ENCODE data around the gene GPN2.
"Not testable (repeated sequence)": the region's sequence is repeated elsewhere in the genome, so short reads cannot be mapped to it uniquely, and the experiment has no call there.

Gene GPN2

DNA sequence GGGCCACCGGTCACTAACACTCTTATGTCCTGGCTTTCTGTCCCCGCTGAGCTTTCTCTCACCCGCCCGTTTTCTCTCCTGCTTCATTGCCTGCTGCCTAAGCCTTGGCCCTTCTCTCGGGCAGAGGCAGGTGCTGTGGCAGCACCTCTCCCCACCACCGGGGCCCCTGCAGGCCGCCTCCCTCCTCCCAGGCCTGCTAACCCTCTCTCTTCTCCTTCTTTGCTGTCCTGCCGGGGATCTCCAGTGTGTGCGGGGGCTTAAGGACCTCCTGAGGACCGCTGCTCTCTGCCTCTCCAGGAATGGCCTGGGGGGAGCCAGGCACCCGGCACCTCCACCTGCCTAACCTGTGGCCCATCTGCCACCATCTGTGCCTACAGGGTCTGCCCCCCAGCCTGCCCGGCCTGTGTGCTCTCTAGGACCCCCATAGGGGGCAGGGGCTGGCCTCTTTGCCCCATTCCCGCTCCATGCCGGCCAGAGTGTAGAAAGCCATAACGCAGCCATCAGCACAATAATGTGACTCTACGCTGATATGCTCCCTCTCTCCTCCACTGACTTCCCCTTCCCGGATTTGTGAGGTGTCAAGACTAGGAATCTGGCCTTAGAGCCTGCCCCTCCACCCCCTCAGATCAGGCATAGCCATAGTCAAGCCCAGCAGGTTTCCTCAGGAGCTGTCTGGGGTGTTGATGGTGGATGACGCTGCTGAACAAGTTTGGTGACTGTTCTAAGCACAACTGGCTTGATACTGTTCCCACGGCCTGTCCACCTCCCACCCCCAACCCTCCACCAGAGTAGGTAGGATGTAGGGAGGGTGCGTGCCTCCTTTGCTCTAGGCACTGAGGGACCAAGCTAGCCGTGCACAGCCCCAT, 33.2 kb downstream of the GPN2 start:
- DNase-seq = no peak

DNA sequence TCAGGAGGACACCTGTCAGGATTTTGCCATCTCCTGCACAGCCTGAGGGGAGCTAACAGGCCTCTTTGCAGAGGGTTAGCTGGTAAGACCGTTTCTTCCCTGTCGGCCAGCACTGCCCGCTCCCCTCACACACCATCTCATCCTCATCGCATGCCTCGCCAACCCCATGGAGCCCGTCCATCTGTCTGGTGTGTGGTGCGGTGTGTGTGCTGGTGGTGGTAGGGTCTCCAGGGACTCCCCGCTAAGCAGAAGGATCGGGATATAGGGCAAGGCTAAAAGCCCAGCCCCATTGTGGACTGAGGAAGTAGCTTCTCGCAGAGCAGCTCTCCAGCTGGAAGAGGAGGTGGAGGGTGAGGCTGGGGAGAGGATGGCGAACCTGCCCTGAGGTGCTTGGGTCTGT, 33.9 kb downstream of the GPN2 start:
- no peak for DNase-seq

DNA sequence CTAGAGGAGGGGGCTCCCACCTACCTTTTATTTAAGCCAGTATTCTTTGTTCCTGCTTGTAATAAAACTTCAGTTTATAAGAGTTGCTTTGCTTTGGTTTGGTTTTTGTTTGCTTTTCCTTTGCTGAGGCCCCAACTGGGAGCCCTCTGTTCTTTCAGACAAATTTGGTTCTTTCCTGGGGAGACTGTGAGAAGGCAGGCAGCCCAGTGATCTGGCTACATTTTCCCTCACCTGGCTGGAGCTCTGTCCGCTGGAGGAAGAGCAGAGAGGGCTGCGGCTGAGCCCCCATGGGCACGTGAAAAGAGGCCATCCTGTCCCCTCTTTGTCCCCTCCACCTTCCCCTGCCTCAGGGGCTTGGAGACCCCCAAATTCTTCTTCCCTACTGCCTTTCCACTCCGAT, 34.4 kb downstream of the GPN2 start:
- no peak for DNase-seq

DNA sequence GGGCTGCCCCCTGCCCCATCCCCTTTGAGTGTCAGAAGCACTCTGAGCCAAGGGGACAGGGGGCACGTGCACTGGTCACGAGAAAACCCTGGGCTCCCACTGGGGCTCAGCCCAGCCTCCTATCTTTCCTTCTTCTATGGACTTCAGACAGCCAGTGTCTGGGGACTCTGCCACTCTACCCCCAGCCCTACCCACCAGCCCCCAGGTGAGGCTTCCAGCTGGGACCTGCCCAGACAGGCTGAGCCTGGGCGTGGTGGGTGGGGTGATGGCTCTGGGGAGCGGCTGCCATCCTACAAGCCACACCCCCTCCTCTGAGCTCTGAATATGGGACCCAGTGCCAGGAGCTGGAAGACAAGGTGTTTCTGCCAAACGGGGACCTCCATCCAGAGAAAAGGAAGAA, 35.2 kb downstream of the GPN2 start:
- no peak for DNase-seq

DNA sequence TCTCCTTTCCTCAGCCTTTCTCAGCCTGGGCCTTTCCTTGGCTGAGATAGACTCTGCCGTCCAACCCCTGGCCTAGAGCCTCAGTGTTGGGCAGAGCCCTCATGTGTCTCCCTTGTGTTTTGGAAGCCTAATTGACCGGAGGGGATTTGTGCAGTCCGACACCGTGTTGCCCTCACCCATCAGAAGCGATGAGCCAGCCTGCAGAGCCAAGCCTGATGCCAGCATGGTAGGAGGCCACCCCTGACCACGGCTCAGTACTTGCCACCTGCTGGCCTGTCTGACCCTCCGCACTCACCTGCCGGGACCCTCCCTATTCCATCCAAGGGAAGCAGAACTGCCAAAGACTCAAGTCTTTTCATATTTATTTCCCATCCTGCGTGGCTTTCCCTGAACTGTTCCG, 36.5 kb downstream of the GPN2 start:
- DNase-seq = no peak

DNA sequence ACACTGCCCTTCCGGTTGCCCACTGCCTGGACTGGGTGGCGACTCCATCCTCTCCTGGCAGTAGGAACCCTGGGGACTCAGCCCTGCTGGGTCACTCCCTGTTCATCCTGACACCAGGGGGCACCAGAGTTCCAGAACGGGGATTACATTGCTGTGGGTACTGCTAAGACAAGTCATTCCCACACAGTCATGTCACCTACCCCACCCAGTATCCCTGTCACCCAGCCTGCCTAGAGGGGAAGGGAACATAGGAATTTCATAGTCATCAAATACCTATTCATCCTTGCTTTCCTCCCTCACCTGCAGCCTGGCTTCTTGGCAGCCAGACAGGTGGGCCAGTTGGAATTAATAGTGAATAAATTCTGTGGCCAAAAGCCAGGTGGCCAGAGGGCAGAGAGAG, 36.9 kb downstream of the GPN2 start:
- peak; percentile 87 for DNase-seq

DNA sequence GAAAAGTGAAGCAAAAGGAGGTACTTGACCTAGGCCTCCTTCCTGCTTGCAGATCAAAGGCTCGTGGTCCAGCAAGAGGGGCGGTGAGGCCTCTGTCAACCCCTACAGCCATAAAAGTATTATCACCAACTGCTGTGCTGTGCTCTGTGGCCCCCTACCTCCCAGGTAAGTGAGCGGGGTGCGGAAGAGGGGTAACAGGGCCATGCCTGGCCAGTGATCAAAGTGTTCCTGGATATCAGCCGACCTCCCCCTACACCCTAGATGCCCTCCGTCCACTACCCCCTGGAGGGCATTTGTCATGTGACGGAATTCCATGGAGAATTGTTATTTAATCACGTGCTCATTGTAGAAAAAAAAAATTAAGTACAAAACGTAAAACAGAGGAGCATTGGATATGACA, 37.4 kb downstream of the GPN2 start:
- no peak for DNase-seq

DNA sequence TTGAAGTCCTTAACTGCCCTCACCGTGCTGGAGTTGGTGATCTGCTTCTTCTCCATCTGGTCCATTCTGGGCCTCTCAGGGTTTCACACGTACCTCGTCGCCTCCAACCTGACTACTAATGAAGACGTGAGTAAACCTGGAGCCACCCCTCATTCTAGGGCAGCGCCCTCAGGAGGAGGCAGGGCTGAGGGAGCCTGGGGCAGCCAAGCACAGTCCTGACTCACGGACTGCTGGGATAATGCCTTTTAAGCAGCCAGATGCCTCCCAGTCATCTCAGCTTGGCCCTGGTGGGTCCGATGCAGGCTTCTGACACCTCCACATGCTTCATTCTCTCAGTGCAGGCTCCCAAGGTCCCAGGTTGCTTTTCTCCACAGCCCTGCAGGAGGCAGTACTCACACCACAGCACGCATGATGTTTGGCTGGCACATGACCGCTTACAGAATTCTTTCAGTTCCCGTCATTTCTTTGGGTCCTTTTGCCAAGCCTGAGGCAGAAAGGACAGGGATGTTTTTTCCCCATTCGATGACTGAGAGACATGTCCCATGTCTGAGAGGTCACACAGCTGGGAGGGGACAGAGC, 38.9 kb downstream of the GPN2 start:
- DNase-seq = no peak

DNA sequence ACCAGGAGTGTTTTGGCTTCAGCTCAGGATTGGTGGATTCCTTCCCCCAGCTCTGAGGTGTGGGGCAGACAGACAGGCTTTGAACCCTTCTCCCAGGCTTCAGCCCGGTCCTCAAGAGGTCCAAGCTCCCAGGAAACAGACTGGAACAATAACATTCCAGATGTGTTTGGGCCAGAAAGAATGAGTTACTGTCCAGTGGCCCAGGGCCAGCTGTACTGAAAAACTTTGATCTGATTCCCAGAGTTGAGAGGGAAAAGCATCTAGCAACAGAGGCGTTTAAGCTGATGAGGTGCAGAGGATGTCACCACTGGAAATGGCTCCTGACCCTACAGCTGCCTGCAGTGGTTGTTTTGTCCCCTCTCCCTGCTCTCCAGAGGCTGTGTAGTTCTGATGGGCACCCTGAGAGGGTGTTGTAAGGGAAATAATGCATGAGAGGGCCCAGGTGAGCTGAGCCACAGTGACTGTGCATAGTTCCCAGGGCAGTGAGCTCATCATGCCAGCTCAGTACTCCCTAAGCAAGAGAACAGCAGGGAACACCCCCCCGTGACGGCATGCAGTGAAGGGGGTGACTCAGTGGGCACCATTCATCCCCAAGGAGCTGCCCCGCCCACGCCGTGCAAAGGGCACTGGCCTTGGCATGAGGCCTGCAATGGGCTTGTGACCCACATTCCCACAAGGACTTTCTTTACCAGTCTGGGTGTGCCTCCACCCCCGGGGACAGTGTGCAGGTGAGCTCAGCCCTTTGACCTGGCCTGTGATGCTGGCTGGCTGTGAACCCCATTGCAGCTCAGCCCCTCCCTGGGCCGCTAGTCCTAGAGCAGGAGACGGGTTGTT, 40.9 kb downstream of the GPN2 start:
- no peak for DNase-seq

DNA sequence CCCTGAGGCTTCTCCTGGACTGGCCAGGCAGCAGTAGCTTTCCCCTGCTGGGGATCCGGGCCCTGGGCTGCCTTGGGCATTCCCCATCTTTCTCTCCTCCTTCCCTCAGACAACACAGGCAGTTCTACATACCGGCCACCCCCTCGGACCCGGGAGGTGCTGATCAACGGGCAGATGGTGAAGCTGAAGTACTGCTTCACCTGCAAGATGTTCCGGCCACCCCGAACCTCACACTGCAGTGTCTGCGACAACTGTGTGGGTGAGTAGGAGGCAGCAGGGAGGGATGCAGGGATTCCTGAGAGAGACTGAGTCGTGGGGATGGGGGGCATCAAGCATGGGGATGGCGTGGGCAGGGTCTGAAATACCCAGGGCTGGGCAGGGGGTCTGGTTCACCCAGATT, 41.6 kb downstream of the GPN2 start:
- DNase-seq = no peak

DNA sequence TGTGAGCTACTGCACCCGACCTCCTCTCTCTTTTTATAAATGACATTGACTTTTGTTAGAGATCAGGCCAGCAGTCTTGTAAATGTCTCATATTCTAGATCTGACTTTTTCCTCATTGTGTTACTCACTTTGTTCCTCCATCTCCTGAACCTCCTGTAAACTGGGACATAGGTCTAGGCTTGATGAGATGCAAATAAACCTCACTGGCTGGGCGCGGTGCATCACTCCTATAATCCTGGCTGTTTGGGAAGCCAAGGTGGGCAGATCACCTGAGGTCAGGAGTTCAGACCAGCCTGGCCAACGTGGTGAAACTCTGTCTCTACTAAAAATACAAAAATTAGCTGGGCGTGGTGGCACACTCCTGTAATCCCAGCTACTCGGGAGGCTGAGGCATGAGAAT, 42.3 kb downstream of the GPN2 start:
- not testable (repeated sequence) for DNase-seq

DNA sequence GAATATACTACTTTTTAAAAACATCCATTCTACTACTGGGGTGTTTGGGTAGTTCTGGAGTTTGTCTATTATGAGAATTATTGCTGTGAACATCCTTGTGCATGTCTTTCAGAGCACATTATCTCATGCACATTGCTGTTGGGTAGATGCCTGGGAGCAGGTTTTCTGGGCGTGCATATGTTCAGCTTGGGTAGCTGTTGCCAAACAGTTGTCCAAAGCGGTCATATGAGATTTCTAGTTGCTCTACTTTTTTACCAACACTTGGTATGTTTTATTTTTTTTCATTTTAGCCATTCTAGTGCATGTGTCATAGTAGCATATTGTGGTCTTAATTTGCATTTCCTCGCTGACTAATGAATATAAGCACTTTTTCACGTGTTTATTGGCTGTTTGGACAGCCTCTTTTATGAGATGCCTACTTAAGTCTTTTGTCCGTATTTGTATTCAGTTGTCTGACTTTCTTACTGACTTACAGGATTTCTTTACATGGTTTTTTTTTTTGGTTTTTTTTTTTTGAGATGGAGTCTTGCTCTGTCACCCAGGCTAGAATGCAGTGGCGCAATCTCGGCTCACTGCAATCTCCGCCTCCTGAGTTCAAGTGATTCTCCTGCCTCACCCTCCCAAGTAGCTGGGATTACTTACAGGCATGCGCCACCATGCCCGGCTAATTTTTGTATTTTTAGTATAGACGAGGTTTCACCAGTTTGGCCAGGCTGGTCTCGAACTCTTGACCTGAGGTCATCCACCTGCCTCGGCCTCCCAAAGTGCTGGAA, 45.5 kb downstream of the GPN2 start:
- DNase-seq = no peak

DNA sequence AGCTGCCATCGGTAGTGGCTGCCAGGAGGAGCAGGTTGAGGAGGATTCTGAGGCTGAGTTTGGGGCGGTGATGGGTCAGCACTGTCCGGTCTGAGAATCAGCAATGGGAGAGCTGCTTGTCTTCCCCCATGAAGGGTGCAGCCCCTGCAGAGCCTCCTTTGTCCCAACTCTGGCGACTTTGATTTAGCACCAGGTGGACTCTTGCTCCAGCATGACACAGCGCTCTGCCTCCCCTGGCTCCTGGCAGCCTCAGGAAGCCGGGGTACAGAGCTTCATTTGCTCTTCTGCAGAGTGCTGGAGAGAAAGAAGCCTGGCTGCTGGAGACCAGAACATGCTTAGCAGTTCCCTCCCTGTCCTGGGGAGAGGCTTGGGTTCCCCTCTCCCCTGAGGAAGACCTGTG, 50.3 kb downstream of the GPN2 start:
- no peak for DNase-seq

DNA sequence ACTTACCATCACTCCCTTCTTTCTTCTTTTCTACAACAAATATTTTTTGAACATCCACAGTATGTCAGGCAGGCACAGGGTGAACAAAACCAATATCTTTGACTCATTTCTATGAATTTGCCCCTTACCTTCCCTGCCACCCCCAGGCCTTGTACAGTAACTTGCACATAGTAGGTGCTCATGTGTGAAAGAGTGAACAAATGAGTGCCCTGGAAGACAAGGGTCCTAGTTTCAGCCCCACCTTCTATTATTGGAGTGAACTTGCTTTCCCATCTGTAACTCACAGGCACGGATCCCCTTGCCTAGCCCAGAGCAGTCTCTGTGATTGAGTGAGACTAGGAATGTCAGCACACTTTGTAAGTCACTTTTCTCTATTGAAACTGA, 50.8 kb downstream of the GPN2 start:
- no peak for DNase-seq

DNA sequence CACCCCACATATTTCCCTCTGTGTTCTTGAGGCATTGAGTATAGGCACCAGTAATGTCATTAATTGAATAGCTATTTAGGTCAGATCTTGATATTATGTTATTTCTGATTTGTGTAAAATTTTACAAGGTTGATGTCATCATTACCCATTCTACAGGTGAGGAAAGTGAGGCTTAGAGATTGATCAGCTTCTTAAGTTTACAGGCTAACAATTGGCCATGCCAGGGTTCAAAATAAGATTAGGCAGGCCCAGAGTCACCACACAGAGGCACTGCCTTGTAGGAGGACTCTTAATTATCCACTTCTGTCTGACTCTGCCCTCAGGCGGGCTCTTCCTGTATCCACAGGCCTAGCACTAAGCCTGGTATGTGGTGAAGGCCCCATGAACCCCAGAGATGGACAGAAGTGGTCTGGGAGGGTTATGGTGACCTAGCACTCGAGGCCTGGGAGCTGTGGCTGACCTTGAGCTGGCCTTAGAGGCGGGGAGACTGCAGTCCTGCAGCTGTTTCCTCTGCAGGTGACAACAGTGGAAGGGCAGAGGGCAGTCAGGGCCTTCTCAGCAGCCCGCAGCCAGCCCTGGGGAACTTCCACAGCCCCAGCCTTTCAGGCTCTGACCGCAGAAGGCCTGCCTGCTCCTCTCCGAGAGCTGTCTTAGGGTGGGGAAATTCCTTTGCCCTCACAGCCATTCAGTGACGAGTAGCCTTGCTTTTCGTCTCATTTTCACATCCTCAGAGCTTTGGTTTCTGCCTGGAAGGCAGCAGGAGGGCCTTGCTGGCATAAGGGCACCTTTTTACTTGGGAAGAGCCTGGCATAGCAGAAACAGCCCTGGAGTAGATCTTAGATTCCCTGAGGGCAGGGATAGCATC, 51.4 kb downstream of the GPN2 start:
- peak; percentile 33 for DNase-seq

DNA sequence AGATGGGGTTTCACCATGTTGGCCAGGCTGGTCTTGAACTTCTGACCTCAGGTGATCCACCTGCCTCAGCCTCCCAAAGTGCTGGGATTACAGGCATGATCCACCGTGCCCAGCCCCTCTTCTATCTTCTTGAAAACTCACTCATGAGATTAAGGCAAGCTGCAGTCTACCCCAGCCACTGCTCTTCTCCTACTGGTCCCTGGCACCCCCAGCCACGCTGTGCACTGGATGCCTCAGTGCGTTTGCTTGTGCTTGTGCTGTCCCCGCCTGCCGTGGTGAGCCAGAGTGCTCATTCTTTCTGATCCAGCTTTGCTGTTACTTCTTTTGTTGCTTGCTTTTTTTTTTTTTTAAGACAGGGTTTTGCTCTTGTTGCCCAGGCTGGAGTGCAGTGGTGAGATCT, 52.4 kb downstream of the GPN2 start:
- DNase-seq = not testable (repeated sequence)

DNA sequence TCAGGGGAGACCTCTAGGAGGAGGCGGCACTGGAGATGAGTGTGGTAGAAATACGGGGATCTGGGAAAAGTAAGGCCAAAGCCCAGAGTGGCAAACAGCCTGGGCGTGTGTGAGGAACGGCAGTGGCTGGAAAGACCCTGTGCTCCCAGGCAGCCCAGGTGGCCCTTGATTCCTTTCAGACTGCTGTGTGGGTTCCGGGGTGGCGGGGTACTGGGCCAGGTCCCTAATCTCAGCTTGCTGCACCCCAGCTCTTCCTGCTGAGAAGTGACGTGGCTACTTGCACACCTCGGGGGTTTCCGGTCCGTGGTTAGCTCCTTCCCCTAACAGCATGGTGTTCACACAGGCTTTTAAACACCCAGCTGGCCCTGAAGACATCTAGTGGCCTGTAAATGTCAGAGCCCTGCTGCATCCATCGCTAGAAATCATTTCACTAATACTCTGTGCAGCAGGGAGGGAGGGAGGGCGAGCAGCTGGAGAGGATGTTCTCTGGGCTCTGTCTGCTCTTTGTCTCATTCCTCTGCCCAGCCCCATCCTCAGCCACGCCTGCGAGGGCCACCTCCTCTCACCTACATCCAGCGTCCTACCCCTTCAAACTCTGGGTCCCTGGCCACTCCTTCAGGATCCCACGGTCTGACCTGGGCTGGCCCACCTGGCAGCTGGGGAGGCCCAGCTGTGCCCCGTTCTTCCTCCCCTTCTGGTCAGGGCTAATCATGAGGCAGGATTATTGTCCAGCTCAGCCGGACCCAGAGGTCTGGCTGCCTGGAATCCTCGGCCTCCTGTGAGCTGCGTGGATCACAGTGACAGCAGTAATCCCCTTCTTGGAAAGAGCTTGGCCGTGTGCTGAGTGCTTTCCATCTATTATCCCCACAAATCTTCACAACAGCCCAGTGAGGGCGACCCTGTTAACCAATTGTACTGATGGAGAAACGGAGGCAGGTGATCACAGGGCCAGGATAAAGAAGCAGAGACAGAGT, 56.4 kb downstream of the GPN2 start:
- peak; percentile 85 for DNase-seq

DNA sequence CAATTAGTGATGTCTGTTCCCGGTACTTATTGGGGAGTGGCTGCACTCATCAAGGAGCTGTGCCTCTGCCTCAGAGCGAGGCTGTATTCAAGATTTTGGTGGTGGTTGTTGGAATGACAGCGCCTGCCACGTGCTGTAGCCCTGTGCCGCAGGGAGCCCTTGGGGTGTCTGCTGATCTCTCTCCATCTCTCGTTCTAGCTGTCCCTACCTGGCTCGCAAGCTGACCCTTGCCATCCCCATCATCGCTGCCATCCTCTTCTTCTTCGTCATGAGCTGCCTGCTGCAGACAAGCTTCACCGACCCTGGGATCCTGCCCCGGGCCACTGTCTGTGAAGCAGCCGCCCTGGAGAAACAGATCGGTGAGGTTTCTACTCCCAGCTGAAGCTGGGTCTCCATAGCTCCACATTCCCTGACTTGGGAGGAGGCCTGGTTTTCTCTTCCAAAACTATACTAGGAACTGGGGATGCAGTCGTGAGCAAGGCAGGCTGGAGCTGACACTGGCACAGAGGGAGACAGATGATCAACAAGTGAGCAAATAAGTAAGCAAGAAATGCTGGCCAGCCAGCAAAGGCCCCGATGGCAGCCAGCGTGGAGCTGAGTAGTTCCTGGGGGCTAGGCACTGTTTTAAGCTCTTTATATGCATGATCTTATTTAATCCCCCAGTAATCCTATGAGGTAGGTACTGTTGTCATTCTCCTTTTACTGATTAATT, 57.7 kb downstream of the GPN2 start:
- DNase-seq = no peak

DNA sequence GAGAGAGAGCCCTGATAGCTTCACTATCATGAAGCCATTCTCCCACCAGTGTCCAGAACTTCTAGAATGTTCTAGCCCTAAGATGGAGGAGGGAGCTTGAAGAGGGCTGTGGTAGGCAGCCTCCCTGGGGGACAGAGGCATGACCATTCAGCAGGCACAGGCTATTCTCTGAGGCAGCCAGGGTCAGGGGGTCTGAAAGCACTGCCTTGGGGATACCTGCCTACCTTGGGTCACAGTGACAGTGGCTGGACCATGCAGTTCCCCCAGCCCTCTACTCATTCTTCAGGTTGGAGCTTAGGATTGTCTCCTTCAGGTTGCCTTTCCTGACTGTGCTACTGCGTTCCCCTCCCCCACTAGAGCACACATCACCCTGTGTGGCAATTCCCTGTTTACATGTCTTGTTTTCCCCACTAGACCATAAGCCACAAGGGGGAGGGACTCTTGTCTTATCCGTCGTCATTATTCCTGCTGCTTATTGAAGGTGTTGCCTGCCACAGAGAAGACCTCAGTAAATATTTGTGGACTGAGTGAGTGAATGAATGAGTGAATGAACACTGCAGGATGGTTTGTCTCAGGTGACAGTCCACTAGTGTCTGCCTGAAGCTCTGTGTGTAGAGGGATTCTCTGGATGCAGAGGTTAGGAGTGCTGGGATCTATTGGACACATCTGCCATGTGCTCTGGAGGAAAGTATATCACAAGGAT, 58.4 kb downstream of the GPN2 start:
- DNase-seq = no peak

DNA sequence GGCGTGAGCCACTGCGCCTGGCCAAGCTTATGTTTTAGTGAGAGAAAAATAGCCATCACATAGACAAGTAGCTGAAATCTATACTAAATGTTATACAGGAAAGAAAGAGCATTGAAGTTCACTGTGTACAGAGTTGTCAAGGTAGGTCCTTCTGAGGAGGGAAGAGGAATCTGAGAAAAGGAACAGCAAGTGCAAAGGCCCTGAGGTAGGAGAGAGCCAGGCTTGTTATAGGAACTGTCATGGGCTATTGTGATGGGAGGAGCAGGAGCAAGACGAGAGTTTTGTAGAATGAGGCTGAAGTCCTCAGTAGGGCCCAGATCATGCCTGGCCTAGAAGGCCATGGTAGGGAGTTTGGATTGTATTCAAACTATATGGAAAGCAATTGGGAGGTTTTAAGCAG, 59.0 kb downstream of the GPN2 start:
- DNase-seq = no peak

Measured in activated CD8-positive, alpha-beta memory T cell treated with anti-CD3 and anti-CD28 coated beads, Interleukin-2, amount 50 U/mL, for 4 hours (primary cell).